Adrenal gland (tissue), 5 donors: Measurements from ENCODE around the gene SRGAP1.

Source experiments
- CTCF ChIP-seq, 6 experiments: fragments of 450-650 bp in 4 of 6; fragments of 200-600 bp in 2 of 6; sonication (generic) in 1 of 6; IDR thresholded peaks; 1 replicate in 5 of 6; 2 replicates in 1 of 6; pipeline versions ENCODE4 v1.5.1 to v1.8.0; 2016 to 2021; ENCODE audit warnings: antibody characterized with exemption in 6 of 6, mild to moderate bottlenecking in 2 of 6, moderate library complexity in 1 of 6
- POLR2A ChIP-seq, 2 donors: fragments of 450-650 bp; IDR thresholded peaks; one replicate each; pipeline ENCODE4 v1.6.1; 2017; ENCODE audit warnings: antibody characterized with exemption in 2 of 2, mild to moderate bottlenecking in 2 of 2, moderate library complexity in 1 of 2
- donor health status: DM: no; HTN: no; CAD: no.

GRCh38 chr12:63916561-63917476 lies 72.3 kb downstream of the SRGAP1 start:
- no peak for TF ChIP-seq POLR2A (IDR thresholded peaks at IDR 0.05)
- no peak for TF ChIP-seq CTCF (IDR thresholded peaks at IDR 0.05)
